SHP77 treated with DMSO at 0.1 percent for 48 hours (cell line): ENCODE data around the gene FGGY.
"Not testable (repeated sequence)": the region's sequence is repeated elsewhere in the genome, so short reads cannot be mapped to it uniquely, and the experiment has no call there.

Source experiments
- DNase-seq: peaks from one replicate; lab custom pipeline; 2025; lab: John Stamatoyannopoulos, UW

The FGGY gene

DNA sequence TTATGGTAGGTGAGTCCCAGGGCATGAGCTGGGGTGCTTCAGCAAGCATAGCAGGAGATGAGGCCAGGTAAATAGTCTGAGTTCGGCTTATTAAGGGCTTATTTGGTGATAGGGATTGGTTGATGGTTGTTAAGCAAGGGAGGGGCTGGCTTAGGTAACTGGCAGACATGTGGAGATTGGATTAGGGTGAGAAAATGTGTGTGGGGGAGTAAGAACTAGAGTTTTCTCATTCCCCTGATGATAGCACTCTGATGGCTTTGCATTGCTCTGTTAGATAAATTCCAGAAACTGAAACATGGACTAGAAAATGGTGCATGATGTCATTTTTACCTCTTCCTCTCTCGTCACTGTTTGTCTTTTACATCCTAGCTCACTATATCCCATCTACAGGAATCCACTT is 53.6 kb downstream of the FGGY start:
- DNase-seq, result no peak

DNA sequence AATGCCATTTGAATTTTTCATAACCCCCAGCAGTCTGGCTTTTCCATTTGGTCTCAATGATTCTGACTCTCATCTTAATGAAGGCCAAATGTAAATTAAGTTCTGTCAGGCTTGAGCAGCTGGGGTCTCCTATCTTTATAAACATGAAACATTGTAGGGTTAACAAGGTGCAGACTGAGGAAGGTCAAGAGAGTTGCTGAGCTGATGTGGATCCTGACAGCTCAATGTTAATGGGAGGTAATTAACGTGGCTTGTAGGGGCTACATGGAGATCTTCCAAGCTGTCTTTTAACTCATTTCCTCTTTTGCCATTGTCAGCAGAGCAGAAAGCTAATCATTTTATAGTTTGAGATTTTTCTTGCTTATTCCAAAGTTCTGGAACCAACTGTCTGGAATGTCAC is 55.2 kb downstream of the FGGY start:
- DNase-seq, result no peak

DNA sequence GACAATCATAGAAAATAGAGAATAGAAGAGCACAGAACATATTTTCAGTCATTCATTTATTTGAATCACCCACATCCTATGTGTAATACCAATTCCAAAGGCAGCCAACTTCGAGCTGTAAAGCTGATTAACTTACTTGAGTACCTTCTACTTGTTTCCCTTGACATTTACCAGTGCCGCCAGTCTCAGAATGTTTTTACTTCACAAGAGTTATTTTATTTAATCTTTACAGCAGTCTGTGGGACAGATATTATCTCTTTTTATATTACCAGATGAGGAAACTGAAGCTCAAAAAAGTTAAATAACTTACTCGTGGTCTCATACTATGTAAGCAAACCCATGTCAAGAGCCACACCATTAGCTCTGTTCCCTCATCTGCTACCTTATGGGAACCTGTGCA is 56.6 kb downstream of the FGGY start:
- DNase-seq, result no peak

DNA sequence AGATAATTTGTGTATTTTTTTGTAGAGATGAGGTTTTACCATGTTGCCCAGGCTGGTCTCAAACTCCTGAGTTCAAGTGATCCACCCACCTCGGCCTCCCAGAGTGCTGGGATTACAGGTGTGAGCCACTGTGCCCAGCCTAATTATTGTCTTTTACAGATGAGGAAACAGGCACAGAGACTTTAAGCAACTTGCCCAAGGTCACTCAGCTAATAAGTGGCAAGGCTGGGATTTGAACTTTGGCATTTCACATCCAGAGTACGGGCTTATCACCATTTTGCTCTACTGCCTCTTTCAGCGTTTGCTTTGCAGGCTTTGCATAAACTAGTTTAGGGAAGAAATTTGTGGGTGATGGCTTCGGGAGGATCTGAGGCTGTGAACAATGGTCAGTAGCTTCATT is 57.3 kb downstream of the FGGY start:
- DNase-seq, result not testable (repeated sequence)

- no peak for DNase-seq
Observed at GRCh38 chr1:59354709-59355337, 57.9 kb downstream of the FGGY start.

GRCh38 chr1:59355361-59355760 is 58.5 kb downstream of the FGGY start:
- DNase-seq, result no peak

GRCh38 chr1:59356627-59357026 is 59.7 kb downstream of the FGGY start:
- DNase-seq, result no peak

- DNase-seq, result no peak
Observed at GRCh38 chr1:59357645-59358320, 60.9 kb downstream of the FGGY start.

DNA sequence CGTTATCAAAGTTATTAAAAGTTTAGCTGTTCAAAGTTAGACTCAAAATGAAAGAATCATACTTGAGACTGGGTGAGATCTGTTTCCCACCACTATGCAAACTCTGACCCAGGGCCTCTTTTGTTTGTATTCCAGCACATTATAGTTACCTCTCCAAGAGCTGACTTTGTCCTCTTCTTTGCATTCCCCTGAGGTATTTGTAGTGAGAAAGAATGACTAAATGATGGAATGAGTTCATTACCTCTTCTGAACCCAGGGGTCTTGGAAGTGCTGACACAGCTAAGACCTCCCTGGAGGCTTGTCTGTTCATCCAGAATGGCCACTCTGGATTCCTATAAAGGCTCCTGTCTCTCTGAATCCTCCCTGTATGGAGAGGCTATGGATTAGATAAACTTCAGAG is 62.4 kb downstream of the FGGY start:
- no peak for DNase-seq

- DNase-seq, result no peak
Observed at GRCh38 chr1:59360170-59360569, 63.3 kb downstream of the FGGY start.

- no peak for DNase-seq
Observed at GRCh38 chr1:59360729-59361128, 63.8 kb downstream of the FGGY start.

DNA sequence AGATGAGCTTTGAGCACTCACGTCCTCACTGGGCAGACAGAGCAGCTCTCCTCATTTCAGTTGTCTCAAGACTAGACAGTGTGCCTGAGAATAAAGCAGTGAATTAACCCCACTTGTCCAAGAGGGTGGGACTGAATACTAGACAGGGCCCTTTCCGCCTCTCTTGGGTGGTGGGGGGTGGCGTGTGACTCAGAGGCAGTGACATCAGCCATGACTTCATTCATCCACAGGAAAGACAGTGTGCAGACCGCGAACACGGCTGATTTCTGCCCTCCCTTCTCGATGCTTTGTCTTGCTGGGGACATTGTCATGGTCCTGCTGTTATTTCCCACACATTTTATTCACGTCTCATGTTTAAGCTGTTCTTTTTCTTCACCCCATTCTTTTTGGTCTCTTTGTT is 64.9 kb downstream of the FGGY start:
- DNase-seq, result no peak

GRCh38 chr1:59364037-59364436 is 67.1 kb downstream of the FGGY start:
- DNase-seq, result no peak

GRCh38 chr1:59366346-59366745 is 69.5 kb downstream of the FGGY start:
- DNase-seq, result no peak

- DNase-seq, result no peak
Observed at GRCh38 chr1:59367301-59368007, 70.6 kb downstream of the FGGY start.

DNA sequence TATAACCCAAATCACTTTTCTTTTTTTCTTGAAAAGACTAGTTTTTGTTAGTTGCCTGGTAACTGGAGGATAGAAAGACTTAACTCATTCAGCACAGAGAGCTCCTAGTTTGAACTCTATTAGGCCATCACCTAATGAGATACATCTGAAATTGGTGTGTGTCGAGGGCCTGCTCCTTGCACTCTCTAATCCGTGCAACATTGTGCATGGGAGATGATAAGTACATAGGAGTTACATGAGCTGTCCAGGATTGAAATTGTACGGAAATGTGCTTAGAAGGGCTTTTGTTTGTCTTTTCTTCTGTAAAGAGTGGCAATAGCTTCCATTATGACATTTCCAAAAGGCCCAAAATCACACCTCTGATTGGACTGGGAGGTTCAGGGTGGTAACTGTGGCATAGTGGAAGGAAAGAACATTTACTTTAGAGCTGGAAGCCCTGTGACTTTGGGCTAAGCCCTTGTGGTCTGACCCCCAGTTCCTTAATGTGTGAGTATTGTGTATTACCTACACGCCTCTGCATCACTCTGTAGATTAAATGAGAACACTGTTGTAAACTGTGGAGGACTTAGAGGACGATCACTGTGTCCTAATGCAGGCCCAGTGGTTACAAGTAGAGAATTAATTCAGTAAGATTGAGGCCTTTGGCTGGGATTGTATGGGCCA is 71.2 kb downstream of the FGGY start:
- no peak for DNase-seq

GRCh38 chr1:59375321-59376220 is 78.7 kb downstream of the FGGY start:
- DNase-seq, result no peak

- no peak for DNase-seq
Observed at GRCh38 chr1:59377350-59377904, 80.5 kb downstream of the FGGY start.

- DNase-seq, result no peak
Observed at GRCh38 chr1:59378621-59379370, 81.9 kb downstream of the FGGY start.

DNA sequence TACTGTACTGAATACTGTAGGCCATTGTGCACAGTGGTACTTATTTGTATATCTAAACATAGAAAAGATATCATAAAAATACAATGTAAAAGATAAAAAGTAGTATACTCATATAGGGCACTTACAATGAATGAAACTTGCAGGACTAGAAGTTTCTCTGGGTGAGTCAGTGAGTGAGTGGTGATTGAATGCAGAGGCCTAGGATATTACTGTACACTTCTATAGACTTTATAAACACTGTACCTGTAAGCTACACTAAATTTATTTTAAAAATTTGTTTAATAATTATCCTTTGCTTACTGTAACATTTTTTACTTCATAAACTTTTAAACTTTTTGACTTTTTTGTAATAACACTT is 82.5 kb downstream of the FGGY start:
- DNase-seq, result no peak

DNA sequence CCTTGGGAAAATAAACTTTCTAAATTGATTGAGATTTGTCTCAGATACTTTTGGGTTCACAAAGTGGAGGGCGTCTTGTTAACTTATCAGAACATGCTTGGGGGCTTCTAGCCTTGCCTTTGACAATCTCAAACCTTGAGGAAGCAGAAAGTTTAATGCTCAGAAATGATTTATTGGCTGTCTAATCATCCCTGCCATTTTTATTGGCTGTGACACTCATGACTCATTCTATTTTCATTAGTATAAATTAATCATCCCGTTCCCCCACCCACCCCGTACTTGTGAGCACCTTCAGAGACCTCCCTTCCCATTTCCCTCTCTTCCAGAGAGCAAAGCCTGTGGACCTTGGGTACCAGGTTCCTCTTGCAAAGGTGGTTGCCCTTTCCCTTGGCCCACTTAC is 87.1 kb downstream of the FGGY start:
- DNase-seq, result no peak
